ENCODE measurements around the gene GPS1.

GPS1 gene

DNA sequence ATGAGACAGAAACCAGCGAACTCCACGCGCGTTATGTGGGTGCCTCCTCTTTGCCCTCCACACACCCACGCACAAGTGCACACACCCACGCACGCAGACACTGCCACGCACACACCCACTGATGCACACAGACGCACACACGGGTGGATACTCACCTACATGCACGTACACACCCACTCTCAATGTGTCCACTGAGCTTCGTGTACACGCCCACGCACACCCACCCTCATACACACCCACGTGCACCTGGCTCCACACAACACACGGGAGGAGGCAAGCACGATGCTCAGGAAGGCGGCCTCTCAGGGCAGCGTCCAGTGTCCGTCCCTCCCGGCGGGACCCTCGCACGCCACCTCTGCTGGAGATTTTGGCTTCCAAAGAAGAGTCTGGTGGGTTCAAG is 4.3 kb upstream of the GPS1 start:
- no peak for DNase-seq

DNA sequence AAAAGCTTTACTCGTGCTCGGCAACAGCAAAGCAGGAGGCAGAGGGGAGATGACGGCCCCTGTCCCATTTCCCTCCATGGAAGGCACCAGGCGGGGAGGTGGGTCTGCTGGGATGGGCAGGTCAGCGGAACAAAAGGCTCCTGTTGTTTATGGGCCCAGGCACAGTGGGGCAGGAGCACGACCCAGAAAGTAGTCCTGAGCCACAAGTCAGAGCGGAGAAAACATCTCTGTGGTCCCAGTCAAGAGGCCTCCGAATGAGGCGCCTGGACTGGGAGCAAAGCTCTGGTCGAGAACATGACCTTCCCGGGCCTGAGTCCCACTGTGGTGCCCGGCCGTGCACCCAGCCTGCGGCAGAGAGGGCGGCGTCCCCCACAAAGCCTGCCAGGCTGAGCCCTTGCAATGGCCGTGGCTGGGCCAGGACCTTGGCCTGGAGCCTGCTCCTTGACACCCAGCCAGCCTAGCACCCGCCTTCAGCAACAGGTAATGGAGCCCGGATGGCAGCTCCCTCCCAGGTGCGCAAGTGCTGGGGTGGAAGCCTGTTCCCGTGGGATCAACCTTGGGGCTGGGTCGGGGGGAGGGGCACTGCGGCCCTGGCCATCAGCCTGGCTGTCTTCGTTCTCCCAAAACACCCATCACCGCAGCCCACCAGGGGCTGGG is 3.7 kb upstream of the GPS1 start:
- no peak for DNase-seq

- no peak for DNase-seq
Observed at GRCh38 chr17:82048571-82048971, 3.1 kb upstream of the GPS1 start.

- no peak for DNase-seq
Observed at GRCh38 chr17:82049106-82049505, 2.6 kb upstream of the GPS1 start.

DNA sequence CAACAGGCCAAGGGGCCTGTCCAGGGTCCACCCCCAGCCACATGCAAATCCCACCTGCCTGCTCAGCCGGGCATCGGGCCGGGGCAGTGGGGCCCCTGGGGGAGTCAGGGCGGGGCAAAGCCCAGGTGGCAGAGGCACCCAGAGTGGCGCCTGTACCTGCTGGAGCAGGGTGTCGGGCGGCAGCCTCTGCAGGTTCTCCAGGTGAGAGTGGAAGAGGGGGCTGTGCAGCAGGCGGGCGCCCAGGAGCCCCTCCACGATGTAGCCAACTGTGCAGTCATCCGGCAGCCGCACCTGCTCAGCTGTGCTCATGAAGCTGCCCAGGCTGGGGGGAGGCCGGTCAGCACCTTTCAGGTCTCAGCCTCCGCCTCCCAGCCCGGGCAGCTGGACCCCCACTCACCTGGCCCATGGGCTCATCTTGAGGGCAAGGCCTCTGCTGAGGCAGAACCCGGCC is 2.2 kb upstream of the GPS1 start:
- no peak for DNase-seq

GRCh38 chr17:82050152-82050760 is 1.4 kb upstream of the GPS1 start:
- DNase-seq, result no peak

GRCh38 chr17:82050761-82051641 is 697 bp upstream of the GPS1 start:
- DNase-seq, result no peak

DNA sequence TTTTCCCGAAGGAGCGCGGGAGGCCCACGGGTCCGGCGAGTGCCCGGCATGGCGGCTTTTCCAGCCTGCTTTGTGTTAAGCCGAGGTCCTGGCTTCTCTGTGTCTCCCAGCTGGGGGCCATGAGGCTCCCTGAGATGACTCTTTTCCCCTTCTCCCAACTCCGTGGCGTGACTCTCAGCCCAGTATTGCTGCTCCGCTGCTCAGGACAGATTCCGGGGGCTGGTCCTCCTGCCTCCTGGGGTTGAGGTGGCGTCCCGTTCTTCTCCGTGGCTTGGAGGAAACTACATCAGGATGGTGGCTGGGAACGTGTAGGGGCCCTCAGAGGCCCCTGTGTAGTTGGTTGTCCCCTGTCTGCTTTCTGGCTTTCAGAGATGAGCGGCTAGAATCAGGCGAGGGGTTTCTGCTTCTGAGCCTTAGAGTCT is 951 bp downstream of the GPS1 start:
- DNase-seq, result no peak

GRCh38 chr17:82053130-82053529 is 1.4 kb downstream of the GPS1 start:
- DNase-seq, result no peak

DNA sequence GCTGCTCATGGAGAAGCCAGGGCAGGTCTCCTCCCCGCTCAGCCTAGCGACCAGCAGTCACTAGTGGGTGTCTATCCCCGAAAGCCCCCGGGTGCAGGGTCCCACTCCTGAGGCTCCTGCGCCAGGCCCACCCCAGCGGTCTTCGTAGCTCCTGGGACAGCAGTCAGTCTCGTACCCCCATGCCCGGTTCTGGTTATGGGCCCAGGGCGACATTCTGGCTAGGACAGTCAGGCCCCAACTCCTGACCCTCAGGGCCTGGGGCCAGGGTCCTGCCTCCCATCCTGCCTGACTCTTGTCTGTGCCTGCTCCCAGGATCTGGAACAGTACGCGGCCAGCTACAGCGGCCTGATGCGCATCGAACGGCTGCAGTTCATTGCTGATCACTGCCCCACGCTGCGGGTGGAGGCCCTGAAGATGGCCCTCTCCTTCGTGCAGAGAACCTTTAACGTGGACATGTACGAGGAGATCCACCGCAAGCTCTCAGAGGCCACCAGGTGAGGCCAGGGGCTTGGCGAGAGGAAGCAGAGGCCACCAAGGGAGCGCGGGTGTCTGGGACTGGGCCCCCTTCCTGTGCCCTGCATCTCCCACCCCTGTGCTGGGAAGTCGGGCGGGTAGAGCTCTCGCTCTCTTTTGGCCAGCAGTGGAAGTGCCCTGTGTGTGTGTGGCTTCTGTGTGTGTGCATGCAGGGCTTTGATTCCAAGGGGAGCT is 2.0 kb downstream of the GPS1 start:
- DNase-seq, result no peak

DNA sequence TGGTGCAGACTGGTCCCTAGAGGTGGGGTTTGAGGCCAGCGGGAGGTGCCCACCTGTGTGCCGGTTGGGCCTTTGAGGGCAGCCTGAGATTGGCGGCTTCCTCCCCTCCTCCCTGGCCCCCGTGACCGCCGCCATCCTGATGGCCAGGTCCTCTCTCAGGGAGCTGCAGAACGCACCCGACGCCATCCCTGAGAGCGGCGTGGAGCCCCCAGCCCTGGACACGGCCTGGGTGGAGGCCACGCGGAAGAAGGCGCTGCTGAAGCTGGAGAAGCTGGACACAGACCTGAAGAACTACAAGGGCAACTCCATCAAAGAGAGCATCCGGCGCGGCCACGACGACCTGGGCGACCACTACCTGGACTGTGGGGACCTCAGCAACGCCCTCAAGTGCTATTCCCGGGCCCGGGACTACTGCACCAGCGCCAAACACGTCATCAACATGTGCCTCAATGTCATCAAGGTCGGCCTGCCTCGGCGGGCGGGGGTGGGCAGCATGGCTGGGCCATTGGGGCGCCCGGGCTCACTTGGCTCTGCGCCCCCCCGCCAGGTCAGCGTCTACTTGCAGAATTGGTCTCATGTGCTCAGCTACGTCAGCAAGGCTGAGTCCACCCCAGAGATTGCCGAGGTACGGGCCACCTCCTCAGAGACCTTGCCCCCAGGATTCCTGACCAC is 2.8 kb downstream of the GPS1 start:
- no peak for DNase-seq

- no peak for DNase-seq
Observed at GRCh38 chr17:82055023-82055964, 3.6 kb downstream of the GPS1 start.

GRCh38 chr17:82055965-82056728 is 4.4 kb downstream of the GPS1 start:
- no peak for DNase-seq

- DNase-seq, result no peak
Observed at GRCh38 chr17:82056729-82057621, 5.3 kb downstream of the GPS1 start.

GRCh38 chr17:82058230-82058854 is 6.6 kb downstream of the GPS1 start:
- no peak for DNase-seq

DNA sequence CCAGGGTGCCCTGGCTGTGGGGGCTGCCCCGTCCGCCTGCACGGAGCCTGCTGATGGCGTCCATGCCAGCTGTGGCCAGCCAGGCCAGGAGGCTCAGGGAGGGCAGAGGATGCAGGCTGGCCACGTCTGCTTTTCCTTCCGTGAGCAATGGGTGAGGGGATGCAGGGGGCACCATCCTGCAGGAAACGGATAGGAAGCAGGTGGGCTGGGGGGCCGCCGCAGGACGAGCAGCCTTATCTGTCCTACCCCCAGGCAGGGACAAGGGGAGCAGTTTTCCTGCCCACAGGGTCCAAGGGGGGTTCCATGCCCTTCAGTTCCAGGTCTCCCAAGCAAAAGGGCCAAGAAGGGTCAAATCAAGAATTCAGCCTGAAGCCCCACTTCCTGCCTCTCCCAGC is 7.2 kb downstream of the GPS1 start:
- DNase-seq, result no peak

DNA sequence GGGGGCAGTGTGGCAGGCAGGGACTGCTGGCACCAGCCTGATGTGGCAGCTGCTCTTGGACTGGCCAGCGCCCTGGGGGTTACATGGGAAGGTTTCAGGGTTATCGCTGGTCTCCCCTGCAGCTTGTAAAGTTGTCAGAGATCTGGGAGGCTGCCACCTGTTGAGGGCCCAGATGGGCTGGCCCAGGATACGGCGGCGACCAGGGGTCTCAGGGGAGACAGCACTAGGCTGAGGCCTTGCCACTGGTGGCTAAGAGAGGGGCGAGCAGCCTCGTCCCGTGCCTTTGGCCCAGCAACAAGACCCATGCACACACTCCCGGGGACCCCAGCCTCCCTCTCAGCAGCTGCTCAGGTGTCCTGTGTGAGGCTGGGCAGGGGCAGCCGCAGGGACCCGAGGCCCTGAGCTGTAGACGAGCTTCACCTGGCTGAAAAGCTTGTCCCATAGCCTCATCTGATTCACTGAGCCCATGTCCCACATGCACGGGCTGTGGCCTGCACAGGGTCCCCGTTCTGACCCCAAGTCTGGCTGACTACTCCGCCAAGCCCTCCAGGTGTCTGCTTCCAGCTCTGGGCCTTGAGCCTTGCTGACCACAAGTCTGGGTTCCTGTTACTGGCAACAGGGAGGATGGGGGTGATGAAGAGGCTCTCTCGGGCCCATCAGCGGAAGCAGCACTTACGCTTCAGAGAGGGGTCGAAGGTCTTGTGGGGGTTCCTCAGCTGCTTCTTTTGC is 7.7 kb downstream of the GPS1 start:
- no peak for DNase-seq

GRCh38 chr17:82060001-82060380 is 8.3 kb downstream of the GPS1 start:
- no peak for DNase-seq
